ENCODE measurements around the gene DNAJC18.

GRCh38 chr5:139451176-139451575 is 11.9 kb upstream of the DNAJC18 start:
- TF ChIP-seq CTCF (conservative IDR thresholded peaks at IDR 0.05; ENCODE audit: low read depth, low read length) (no peak), EZH2 (IDR thresholded peaks at IDR 0.05; ENCODE audit: low read length, unreplicated experiment) (no peak), EZH2phosphoT487 (IDR thresholded peaks at IDR 0.05; ENCODE audit: borderline replicate concordance, low read length) (no peak)

All from PC-3 (cell line).